PC-9 (cell line): Measurements from ENCODE around the gene BCKDHB.

Source experiments
- EZH2 ChIP-seq: fragments of 200-600 bp; sonication (generic); IDR thresholded peaks from 2 replicates; pipeline ENCODE4 v1.8.0; 2017; ENCODE audit warnings: antibody characterized with exemption, low read depth
- TF ChIP-seq, protein P1 (sequence below): fragments of 200-600 bp; sonication (generic); conservative IDR thresholded peaks from 2 replicates; pipeline ENCODE4 v1.6.1; 2017; ENCODE audit warnings: mixed run types, antibody characterized with exemption, mild to moderate bottlenecking, moderate library complexity

DNA sequence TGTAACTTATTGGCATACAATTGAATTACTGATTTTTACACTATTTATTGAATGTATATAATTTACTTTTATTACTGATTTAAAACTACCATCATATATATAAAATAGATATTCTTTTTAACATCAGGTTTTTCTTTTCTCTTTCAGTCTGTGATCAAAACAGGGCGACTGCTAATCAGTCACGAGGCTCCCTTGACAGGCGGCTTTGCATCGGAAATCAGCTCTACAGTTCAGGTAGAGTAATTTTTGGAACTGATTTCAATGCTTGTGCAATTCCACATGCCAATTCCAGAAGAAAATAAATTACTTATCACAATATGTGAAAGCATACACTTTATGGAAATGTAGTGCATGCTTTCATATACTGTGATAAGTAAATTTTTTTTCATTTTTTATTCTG is 166.5 kb downstream of the BCKDHB start:
- TF ChIP-seq, protein P1, sequence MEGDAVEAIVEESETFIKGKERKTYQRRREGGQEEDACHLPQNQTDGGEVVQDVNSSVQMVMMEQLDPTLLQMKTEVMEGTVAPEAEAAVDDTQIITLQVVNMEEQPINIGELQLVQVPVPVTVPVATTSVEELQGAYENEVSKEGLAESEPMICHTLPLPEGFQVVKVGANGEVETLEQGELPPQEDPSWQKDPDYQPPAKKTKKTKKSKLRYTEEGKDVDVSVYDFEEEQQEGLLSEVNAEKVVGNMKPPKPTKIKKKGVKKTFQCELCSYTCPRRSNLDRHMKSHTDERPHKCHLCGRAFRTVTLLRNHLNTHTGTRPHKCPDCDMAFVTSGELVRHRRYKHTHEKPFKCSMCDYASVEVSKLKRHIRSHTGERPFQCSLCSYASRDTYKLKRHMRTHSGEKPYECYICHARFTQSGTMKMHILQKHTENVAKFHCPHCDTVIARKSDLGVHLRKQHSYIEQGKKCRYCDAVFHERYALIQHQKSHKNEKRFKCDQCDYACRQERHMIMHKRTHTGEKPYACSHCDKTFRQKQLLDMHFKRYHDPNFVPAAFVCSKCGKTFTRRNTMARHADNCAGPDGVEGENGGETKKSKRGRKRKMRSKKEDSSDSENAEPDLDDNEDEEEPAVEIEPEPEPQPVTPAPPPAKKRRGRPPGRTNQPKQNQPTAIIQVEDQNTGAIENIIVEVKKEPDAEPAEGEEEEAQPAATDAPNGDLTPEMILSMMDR: no peak
- no peak for TF ChIP-seq EZH2
